ENCODE data around the gene SNIP1.

SNIP1 gene

DNA sequence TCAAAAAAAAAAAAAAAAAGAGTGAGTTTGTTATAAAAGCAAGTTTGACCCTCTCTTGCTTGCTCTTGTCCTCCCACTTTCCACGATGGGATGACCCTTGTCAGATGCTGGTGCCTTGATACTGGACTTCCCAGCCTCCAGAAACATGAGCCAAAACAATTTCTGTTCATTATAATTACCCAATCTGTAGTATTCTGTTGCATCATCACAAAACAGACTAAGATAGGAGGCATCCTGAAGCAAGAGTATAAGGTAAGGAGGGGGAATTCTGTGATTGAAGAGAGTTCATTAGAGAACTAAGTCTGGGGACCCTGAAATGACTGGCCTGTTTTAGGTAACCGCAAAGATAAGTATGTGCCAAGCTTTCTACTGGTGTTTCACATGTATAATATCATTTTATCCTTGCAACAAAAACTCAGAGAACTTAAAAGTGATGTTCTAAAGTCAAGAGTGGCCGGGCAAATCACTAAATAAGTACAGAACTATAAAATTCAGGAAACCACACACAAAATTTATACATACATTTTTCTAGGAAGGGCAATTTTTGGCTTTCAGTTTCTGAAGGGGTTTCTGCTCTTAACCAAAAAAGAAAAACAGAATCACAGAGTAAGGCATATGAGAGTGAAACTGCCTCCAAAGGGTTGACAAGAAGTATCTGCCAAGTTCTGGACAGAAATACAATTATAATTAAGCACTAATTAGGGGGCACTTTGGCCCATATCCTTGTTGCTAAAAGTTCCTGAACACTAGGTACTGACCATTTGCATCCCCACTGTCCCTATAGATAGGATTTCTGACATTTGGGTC is 16.6 kb upstream of the SNIP1 start:
- TF ChIP-seq, protein P1, sequence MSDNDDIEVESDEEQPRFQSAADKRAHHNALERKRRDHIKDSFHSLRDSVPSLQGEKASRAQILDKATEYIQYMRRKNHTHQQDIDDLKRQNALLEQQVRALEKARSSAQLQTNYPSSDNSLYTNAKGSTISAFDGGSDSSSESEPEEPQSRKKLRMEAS (IDR thresholded peaks at IDR 0.05; ENCODE audit: low read depth, low read length) = no peak
- TF ChIP-seq, protein P2, sequence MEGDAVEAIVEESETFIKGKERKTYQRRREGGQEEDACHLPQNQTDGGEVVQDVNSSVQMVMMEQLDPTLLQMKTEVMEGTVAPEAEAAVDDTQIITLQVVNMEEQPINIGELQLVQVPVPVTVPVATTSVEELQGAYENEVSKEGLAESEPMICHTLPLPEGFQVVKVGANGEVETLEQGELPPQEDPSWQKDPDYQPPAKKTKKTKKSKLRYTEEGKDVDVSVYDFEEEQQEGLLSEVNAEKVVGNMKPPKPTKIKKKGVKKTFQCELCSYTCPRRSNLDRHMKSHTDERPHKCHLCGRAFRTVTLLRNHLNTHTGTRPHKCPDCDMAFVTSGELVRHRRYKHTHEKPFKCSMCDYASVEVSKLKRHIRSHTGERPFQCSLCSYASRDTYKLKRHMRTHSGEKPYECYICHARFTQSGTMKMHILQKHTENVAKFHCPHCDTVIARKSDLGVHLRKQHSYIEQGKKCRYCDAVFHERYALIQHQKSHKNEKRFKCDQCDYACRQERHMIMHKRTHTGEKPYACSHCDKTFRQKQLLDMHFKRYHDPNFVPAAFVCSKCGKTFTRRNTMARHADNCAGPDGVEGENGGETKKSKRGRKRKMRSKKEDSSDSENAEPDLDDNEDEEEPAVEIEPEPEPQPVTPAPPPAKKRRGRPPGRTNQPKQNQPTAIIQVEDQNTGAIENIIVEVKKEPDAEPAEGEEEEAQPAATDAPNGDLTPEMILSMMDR (IDR thresholded peaks at IDR 0.05; ENCODE audit: low read depth, low read length) = no peak
- TF ChIP-seq MYC (IDR thresholded peaks at IDR 0.05; ENCODE audit: low read depth, low read length) (no peak), POLR2A (IDR thresholded peaks at IDR 0.05; ENCODE audit: extremely low read depth, insufficient read length) (no peak)
- H3K4me3 ChIP-seq (ENCODE audit: low read depth, low read length) = no peak overlapping the region
- DNase-seq (ENCODE audit: low read depth) = no peak

DNA sequence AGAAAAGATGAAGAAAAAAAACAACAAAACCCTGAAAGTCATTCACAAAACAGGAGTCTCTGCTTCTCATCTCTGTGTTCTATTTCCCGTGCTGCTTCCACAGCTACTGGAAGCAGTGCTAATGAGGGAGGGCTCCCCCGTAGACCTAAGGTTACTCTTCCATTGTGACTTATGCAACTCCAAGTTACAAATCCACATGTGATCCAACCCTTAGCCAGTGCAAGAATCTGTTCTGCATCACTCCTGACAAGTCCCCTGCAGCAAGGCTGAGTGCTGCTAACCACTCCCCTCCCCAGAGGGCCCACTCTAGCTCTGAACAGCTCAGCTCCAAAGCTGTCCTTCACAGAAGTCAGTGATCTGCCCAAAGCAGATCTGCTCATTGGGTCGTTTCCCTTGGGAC is 12.9 kb upstream of the SNIP1 start:
- no peak for TF ChIP-seq MYC (IDR thresholded peaks at IDR 0.05; ENCODE audit: low read depth, low read length)
- TF ChIP-seq, protein P1 (IDR thresholded peaks at IDR 0.05; ENCODE audit: low read depth, low read length) = no peak
- DNase-seq (ENCODE audit: low read depth) = no peak
- H3K4me3 ChIP-seq (ENCODE audit: low read depth, low read length) = no peak overlapping the region

GRCh38 chr1:37564892-37565291 is 10.8 kb upstream of the SNIP1 start:
- no peak overlapping the region for H3K4me3 ChIP-seq (ENCODE audit: low read depth, low read length)
- DNase-seq (ENCODE audit: low read depth) = no peak
- TF ChIP-seq MYC (IDR thresholded peaks at IDR 0.05; ENCODE audit: low read depth, low read length) (no peak), POLR2A (IDR thresholded peaks at IDR 0.05; ENCODE audit: extremely low read depth, insufficient read length) (no peak)
- TF ChIP-seq, protein P2 (IDR thresholded peaks at IDR 0.05; ENCODE audit: low read depth, low read length) = no peak
- TF ChIP-seq, protein P1 (IDR thresholded peaks at IDR 0.05; ENCODE audit: low read depth, low read length) = no peak

- no peak overlapping the region for H3K4me3 ChIP-seq (ENCODE audit: low read depth, low read length)
- no peak for DNase-seq (ENCODE audit: low read depth)
- TF ChIP-seq MYC (IDR thresholded peaks at IDR 0.05; ENCODE audit: low read depth, low read length) = no peak
- TF ChIP-seq, protein P1 (IDR thresholded peaks at IDR 0.05; ENCODE audit: low read depth, low read length) = no peak
- no peak for TF ChIP-seq POLR2A (IDR thresholded peaks at IDR 0.05; ENCODE audit: extremely low read depth, insufficient read length)
- TF ChIP-seq, protein P2 (IDR thresholded peaks at IDR 0.05; ENCODE audit: low read depth, low read length) = no peak
These were observed 8.9 kb upstream of the SNIP1 start for GRCh38 chr1:37562984-37563383.

DNA sequence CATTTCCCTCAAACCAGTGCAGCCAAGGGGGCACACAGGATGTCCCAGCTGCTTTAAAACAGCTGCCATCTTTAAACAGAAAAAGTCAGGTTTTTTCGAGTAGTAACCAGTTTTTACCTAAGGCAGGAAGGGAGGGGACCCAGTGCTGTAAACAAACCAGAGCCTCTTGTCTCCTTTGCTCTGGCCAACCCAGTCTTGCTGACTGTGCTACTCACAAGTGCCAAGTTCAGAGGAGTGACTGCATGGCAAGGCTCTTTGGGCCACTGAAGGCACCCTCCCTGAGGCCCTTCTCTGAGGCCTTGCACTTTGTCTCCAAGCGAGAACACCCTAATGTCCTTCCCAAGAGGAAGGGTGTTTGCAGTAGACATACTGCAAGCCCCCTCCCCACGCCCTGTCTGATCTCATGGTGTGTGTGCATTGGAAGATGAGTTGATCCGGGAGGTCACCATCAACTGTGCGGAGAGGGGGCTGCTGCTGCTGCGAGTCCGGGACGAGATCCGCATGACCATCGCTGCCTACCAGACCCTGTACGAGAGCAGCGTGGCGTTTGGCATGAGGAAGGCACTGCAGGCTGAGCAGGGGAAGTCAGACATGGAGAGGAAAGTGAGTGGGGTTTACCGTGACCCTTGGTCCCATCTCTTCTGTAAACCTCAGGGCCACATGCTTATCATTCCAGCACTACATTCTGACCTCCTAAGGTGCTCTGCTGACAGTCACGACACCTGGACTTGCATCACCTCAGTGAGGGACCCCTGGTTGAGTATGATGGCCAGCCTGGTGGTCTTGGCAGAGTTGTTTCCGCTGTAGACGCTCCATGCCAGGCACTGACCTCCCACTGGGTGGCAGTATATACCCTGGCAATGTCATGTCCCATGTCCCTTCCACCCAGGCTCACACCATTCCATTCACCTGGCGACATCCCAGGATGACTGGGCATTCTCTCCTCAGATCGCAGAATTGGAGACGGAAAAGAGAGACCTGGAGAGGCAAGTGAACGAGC is 7.3 kb upstream of the SNIP1 start:
- TF ChIP-seq, protein P1 (IDR thresholded peaks at IDR 0.05; ENCODE audit: low read depth, low read length) = no peak
- TF ChIP-seq POLR2A (IDR thresholded peaks at IDR 0.05; ENCODE audit: extremely low read depth, insufficient read length) = no peak
- TF ChIP-seq, protein P2 (IDR thresholded peaks at IDR 0.05; ENCODE audit: low read depth, low read length) = peak; percentile 66
- no peak for TF ChIP-seq MYC (IDR thresholded peaks at IDR 0.05; ENCODE audit: low read depth, low read length)
- no peak overlapping the region for H3K4me3 ChIP-seq (ENCODE audit: low read depth, low read length)
- DNase-seq (ENCODE audit: low read depth) = peak; percentile 49
